Lower leg skin (tissue), 3 donors: ENCODE data around the gene WFDC10B.

Experiments
- CTCF ChIP-seq, 3 donors: fragments of 450-650 bp; IDR thresholded peaks; one replicate each; pipeline ENCODE4 v1.5.1; 2016; ENCODE audit warnings: antibody characterized with exemption in 3 of 3, mild to moderate bottlenecking in 3 of 3, moderate library complexity in 2 of 3
- POLR2A ChIP-seq, 2 donors: fragments of 450-650 bp; IDR thresholded peaks; one replicate each; pipeline ENCODE4 v1.6.1; 2016 to 2017; ENCODE audit warnings: antibody characterized with exemption in 2 of 2, mild to moderate bottlenecking in 1 of 2, moderate library complexity in 1 of 2

- no peak for TF ChIP-seq POLR2A (IDR thresholded peaks at IDR 0.05)
- TF ChIP-seq CTCF (IDR thresholded peaks at IDR 0.05), result no peak
Observed at GRCh38 chr20:45672765-45673164, 32.1 kb downstream of the WFDC10B start.
